HG03575 (cell line): ENCODE measurements around the gene ABCC6.
"Not testable (repeated sequence)": the region's sequence is repeated elsewhere in the genome, so short reads cannot be mapped to it uniquely, and the experiment has no call there.

Experiments
- ATAC-seq: cut with Tn5 transposase; IDR thresholded peaks from one replicate; pipeline ENCODE4 v1.9.1; 2021; ENCODE audit not compliant: unreplicated experiment, insufficient number of reproducible peaks, low FRiP score; ENCODE audit errors: extremely low read depth

ABCC6 gene

GRCh38 chr16:16222850-16223661 is at the start of gene ABCC6:
ABCC6 (minus strand) TSS chr16:16223494; CDS start chr16:16223434, 60 bp downstream.
- not testable (repeated sequence) for ATAC-seq

GRCh38 chr16:16272573-16273221 is 49.4 kb upstream of the ABCC6 start:
- not testable (repeated sequence) for ATAC-seq

- ATAC-seq: not testable (repeated sequence)
Measured at GRCh38 chr16:16271658-16272057, 48.4 kb upstream of the ABCC6 start.

DNA sequence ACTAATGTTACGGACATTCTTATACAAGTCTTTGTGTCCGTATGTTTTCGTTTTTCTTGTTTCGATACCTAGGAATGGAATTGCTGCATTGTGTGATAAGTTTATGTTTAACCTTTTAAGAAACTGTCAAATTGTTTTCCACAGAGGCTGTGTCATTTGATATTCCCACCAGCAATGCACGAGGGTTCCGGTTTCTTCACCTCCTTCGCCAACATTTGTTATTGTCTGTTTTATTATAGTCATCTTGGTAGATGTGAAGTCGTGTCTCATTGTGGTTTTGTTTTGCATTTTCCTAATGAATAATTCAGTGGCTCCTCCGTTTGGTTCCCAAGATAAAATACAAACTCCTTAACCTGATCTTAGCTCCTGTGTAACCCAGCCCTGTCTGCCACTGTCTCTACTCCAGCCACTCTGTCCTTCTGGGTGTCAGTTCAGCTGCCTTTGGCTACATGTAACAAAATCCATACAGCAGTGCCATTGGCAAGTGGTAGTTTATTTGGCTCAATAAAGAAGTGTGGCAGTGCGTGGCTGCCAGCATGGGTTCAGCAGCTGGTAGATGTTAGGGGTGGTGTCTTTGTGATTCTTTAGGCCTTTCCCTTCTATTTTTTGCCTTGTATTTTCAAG is 45.0 kb upstream of the ABCC6 start:
- ATAC-seq: not testable (repeated sequence)

- not testable (repeated sequence) for ATAC-seq
Measured at GRCh38 chr16:16267708-16268107, 44.4 kb upstream of the ABCC6 start.

DNA sequence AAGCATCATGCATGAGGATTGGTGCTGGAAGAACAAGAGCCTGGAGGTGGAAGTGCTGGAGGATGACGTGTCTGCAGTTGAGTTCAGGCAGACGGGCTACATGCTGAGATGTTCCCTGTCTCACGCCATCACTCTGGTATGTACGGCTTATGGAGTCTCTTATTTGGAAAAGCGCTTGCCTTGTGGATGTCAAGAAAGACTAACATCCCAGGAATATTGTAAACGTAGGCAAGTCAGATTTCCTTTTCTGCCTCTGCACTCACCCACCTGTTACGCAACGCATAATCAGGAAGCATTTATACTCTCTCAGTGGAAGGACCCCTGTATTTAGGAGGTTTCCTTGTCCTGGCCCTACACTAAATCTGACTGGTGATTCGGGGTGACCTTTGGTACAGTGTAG is 41.8 kb upstream of the ABCC6 start:
- ATAC-seq: not testable (repeated sequence)

GRCh38 chr16:16263947-16264346 is 40.7 kb upstream of the ABCC6 start:
- not testable (repeated sequence) for ATAC-seq

GRCh38 chr16:16262954-16263555 is 39.8 kb upstream of the ABCC6 start:
- not testable (repeated sequence) for ATAC-seq

DNA sequence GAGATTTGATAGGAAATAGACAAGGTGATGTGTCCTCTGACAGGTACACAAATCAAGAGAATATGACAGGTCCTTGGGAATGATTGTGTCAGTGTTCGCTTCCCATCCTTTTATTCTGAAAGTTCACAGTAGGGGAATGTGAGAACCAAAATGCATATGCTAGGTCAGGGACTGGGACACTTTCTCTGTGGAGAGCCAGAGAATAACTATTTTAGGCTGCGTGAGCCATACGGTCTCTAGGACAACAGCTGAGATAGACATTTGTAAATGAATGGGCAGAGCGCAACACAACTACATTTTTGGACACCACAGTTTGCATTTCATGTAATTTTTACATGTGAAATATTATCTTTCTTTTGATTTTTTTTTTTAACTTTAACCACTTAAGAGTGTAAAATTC is 36.7 kb upstream of the ABCC6 start:
- ATAC-seq: not testable (repeated sequence)

DNA sequence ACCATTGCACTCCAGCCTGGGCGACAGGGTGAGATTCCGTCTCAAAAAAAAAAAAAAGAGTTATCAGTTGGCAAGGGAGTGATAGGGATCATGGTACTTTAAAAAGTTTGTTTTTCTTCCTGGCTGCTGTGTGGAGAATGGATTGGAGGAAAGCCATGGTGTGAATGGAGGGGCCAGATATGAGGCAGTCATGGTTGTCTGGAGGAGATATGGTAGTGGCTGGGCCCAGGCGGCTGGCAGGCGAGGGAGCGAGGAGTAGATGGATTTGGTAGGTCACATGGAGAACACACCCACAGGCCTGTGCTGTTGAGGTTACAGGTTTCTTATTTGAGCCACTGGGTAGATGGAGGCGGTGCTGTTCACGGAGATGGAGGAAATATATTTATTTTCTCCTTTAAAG is 35.5 kb upstream of the ABCC6 start:
- not testable (repeated sequence) for ATAC-seq

DNA sequence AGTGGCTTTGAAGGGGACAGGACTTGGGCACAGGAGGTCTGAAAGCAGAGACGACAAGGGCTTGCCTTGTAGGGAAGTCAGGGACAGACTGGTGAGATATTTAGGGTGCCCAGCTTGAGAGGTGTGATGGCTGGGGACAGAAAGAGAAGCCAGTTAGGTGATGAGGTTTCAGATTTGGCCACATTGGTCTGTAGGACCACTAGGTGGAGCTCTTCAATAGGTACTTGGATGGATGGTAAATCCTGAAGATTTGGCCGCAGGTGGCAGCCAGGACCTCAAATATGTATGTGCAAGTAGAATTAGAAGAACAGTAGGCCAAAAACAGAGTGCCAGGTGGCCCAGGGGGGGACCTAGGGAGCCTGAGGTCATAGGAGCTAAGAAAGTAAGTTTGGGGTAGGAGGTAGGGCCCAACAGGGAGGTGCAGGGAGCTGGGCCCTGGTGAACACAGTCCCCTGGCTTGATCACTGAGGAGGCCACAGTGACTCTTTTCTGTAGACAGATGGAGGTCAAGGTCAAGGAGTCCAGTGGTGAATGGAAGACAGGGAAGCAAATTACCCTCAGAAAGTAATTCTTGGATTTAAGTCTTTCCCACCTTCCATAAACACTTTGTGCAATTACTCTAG is 34.1 kb upstream of the ABCC6 start:
- ATAC-seq: not testable (repeated sequence)

DNA sequence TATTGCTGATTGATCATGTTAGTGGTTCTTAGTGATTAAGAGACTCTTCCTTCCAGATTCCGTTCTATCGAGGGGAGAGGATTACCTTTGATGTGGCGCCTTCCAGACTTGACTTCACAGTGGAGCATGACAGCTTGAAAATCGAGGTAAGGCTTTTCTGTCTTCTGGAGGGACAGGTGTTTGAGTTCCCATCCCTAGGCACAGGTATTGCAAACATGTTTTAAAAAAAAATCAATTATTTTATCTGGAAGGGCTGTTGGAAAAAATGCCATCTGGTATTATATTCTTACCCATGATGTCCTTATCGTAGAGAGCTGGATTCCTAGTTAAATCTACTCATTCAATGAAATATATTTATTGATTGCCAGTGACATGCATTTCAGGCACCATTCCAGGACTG is 29.1 kb upstream of the ABCC6 start:
- not testable (repeated sequence) for ATAC-seq

DNA sequence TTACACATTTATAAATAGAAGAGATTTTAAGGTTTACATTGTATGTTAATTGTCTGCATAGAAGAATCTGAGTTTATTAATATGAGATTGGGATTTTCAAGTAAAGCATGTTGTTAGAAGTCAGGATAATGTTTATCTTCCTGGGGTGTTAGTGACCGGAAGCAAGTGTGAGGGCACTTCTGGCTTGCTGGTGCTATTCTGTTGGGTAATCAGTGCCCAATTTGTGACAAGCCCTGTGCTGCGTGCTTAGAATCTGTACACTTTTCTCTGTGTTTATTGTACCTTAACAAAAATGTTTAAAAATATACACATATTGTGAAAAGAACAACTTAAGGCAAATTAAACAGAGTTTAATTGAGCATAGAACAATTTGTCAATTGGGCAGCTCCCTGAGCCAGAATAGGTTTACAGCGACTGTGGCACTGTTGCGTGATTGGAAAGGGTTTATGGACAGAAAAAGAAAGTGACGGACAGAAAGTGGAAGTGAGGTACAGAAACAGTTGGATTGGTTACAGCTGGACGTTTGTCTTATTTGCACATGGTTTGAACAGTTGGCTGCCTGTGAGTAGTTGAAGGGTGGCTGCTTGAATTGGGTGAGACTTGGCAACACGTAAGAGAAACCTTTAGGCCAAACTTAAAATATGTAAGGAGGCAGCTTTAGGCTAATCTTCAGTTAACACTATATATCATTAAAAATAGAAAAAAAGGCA is 26.5 kb upstream of the ABCC6 start:
- ATAC-seq: not testable (repeated sequence)

GRCh38 chr16:16247439-16247838 is 24.1 kb upstream of the ABCC6 start:
- not testable (repeated sequence) for ATAC-seq

- not testable (repeated sequence) for ATAC-seq
Measured at GRCh38 chr16:16246578-16247262, 23.4 kb upstream of the ABCC6 start.

- ATAC-seq: not testable (repeated sequence)
Measured at GRCh38 chr16:16243886-16244285, 20.6 kb upstream of the ABCC6 start.

GRCh38 chr16:16240667-16241066 is 17.4 kb upstream of the ABCC6 start:
- not testable (repeated sequence) for ATAC-seq

- ATAC-seq: not testable (repeated sequence)
Measured at GRCh38 chr16:16237738-16238137, 14.4 kb upstream of the ABCC6 start.
